ACC112 (cell line): Measurements from ENCODE around the gene LGI2.
"Not testable (repeated sequence)": the region's sequence is repeated elsewhere in the genome, so short reads cannot be mapped to it uniquely, and the experiment has no call there.

Source experiments
- H2AFZ ChIP-seq: fragments of 200-600 bp; sonication (generic); one replicate; pipeline ENCODE4 v1.6.0; 2017; ENCODE audit warnings: antibody characterized with exemption, low read length; ENCODE audit not compliant: unreplicated experiment
- H3K27ac ChIP-seq: fragments of 200-600 bp; sonication (generic); 2 replicates; pipeline ENCODE4 v1.5.1; 2014; ENCODE audit warnings: low read depth, mild to moderate bottlenecking, antibody characterized with exemption, low read length, moderate library complexity
- H3K27me3 ChIP-seq: fragments of 200-600 bp; sonication (generic); 2 replicates; pipeline ENCODE4 v1.6.1; 2014; ENCODE audit warnings: mild to moderate bottlenecking, antibody characterized with exemption, low read length, moderate library complexity, mixed read lengths; ENCODE audit not compliant: insufficient read depth
- H3K36me3 ChIP-seq: fragments of 200-600 bp; sonication (generic); 2 replicates; pipeline ENCODE4 v1.6.1; 2016; ENCODE audit warnings: mild to moderate bottlenecking, antibody characterized with exemption, low read length, moderate library complexity, mixed read lengths; ENCODE audit not compliant: insufficient read depth
- H3K4me1 ChIP-seq: fragments of 200-600 bp; sonication (generic); one replicate; pipeline ENCODE4 v1.6.1; 2016; ENCODE audit warnings: low read length, mixed read lengths; ENCODE audit not compliant: insufficient read depth, unreplicated experiment, control insufficient read depth
- H3K4me3 ChIP-seq: fragments of 200-600 bp; sonication (generic); 2 replicates; pipeline ENCODE4 v1.5.1; 2014; ENCODE audit warnings: mild to moderate bottlenecking, low read depth, low read length
- H3K79me2 ChIP-seq: fragments of 200-600 bp; sonication (generic); one replicate; pipeline ENCODE4 v1.6.0; 2016; ENCODE audit warnings: low read length; ENCODE audit not compliant: control insufficient read depth, unreplicated experiment, insufficient read depth

The LGI2 gene

DNA sequence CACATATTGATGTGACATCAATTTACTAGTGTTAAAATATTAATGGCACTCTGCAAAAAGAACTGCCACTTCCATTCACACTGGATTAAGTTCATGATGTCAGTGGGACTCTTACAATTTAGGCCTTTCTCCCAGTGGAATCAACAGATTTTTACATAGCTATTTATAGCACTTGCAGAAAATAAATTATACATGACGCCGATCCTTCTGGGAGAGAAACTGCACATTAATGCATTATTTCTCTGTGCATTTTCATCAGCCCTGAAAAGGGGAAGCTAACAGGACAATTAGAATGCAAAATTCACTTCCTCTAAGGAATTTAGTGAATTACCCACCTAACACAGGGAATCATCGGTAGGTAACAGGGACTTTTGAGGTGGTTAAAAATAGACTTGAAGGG lies 15.7 kb downstream of the LGI2 start:
- Histone ChIP-seq H3K79me2 (no peaks in the 10 kb centered on the region), H3K27ac (no peak overlapping the region), H3K4me1 (no peaks in the 10 kb centered on the region), H3K36me3 (no peaks in the 10 kb centered on the region), H3K4me3 (no peak overlapping the region), H2AFZ (no peak overlapping the region), H3K27me3 (peaks cover 35% of the 10 kb centered on the region)

- H3K36me3 ChIP-seq, H3K4me1 ChIP-seq, H3K4me3 ChIP-seq, H3K79me2 ChIP-seq, H2AFZ ChIP-seq, H3K27ac ChIP-seq: not testable (repeated sequence)
- peaks cover 35% of the 10 kb centered on the region for H3K27me3 ChIP-seq
Measured at GRCh38 chr4:25014662-25014983, 16.1 kb downstream of the LGI2 start.

- no peaks in the 10 kb centered on the region for H3K4me1 ChIP-seq
- H3K27me3 ChIP-seq: peaks cover 37% of the 10 kb centered on the region
- no peak overlapping the region for H3K4me3 ChIP-seq
- no peak overlapping the region for H3K27ac ChIP-seq
- no peaks in the 10 kb centered on the region for H3K79me2 ChIP-seq
- no peaks in the 10 kb centered on the region for H3K36me3 ChIP-seq
- H2AFZ ChIP-seq: no peak overlapping the region
Measured at GRCh38 chr4:25013756-25014661, 16.7 kb downstream of the LGI2 start.

DNA sequence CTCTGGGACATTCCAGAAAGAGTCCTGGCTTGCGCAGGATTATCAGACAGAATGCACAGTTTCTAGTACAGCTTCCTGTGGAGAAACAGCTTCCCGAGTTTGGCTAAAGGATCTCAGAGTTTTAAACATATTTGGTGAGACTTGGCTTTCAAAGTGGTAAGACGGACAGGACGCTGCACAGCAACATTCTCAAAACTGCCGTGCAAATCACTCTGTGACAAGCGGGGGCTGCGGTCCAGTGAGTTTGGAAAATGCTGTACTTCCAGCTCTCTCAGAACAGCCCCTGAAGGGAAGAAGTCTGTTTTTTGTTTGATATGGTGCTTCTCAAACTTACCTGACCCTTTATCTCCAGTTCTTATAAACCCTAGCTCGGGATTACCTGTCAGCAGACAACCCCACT lies 18.1 kb downstream of the LGI2 start:
- peaks cover 44% of the 10 kb centered on the region for H3K27me3 ChIP-seq
- no peaks in the 10 kb centered on the region for H3K79me2 ChIP-seq
- H2AFZ ChIP-seq: no peak overlapping the region
- no peaks in the 10 kb centered on the region for H3K4me1 ChIP-seq
- H3K27ac ChIP-seq: no peak overlapping the region
- H3K36me3 ChIP-seq: no peaks in the 10 kb centered on the region
- no peak overlapping the region for H3K4me3 ChIP-seq

DNA sequence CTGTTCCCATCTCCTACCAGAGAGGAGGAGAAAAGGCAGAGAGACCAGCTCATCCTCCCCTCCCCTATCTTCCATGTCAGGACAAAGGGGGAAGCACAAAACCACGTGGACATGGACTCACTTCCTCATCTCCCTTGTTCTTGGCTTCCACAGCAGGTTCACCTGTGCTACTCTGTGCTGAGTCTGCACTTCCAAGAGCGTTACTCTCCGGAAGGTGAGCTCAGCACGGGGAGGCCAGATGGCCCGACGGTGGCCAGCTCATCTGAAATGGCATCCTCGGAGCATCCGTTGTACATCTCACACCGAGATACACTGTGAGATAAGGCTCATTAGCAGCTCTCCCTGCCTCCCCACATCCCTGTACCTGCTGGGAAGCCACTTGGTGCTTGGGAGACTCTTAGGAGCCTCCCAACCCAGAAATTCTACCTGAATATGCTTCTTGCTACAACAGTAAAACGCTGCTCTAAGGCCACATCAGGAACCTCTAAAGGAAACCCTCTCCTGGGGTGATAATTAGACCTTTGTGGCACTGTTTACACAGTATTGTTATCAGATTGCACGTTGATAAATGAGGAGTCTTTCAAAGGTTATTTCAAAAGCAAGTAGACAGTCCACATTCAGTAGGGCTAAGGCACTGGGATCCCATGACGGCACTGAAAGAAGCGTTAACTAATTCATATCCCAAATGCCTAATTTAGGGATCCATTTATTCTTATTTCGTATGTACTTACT lies 19.4 kb downstream of the LGI2 start:
- no peak overlapping the region for H2AFZ ChIP-seq

GRCh38 chr4:25007598-25007997 lies 23.1 kb downstream of the LGI2 start:
- no peak overlapping the region for H3K4me3 ChIP-seq
- H3K27ac ChIP-seq: no peak overlapping the region
- no peaks in the 10 kb centered on the region for H3K36me3 ChIP-seq
- peaks cover 59% of the 10 kb centered on the region for H3K27me3 ChIP-seq
- H3K4me1 ChIP-seq: no peaks in the 10 kb centered on the region
- H2AFZ ChIP-seq: no peak overlapping the region
- no peaks in the 10 kb centered on the region for H3K79me2 ChIP-seq

More for the DNA sequence above, 19.4 kb downstream of the LGI2 start:
- no peaks in the 10 kb centered on the region for H3K4me1 ChIP-seq
- peaks cover 54% of the 10 kb centered on the region for H3K27me3 ChIP-seq
- no peak overlapping the region for H3K4me3 ChIP-seq
- no peaks in the 10 kb centered on the region for H3K36me3 ChIP-seq
- H3K79me2 ChIP-seq: no peaks in the 10 kb centered on the region
- H3K27ac ChIP-seq: no peak overlapping the region

DNA sequence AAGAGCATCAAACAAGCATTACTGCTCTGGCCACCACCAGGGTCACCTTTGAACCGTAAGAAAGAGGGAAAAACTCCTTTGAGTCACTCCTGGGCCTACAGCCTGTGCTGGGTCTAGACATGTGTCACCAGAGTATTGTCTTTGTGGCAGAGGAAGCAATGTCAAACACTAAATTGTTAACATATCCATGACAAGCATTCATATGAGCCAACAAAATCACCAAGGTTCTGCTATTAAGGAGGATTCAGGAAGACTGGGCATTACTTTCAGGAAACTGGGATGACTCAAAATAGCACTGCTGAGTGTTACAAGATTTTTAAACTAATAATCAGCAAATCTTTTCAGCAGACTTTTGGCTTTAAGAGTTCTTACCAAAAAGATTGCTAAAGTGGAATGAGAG lies 28.1 kb downstream of the LGI2 start:
- H3K4me1 ChIP-seq: no peaks in the 10 kb centered on the region
- peaks cover 72% of the 10 kb centered on the region for H3K27me3 ChIP-seq
- no peaks in the 10 kb centered on the region for H3K36me3 ChIP-seq
- no peak overlapping the region for H3K4me3 ChIP-seq
- H3K79me2 ChIP-seq: no peaks in the 10 kb centered on the region
- H2AFZ ChIP-seq: no peak overlapping the region
- no peak overlapping the region for H3K27ac ChIP-seq

- H3K27me3 ChIP-seq: peaks cover 74% of the 10 kb centered on the region
- H2AFZ ChIP-seq: no peak overlapping the region
- H3K36me3 ChIP-seq: no peaks in the 10 kb centered on the region
- no peaks in the 10 kb centered on the region for H3K4me1 ChIP-seq
- H3K4me3 ChIP-seq: no peak overlapping the region
- no peaks in the 10 kb centered on the region for H3K79me2 ChIP-seq
- H3K27ac ChIP-seq: no peak overlapping the region
Measured at GRCh38 chr4:25001509-25001908, 29.2 kb downstream of the LGI2 start.

GRCh38 chr4:25000639-25001038 lies 30.1 kb downstream of the LGI2 start:
- no peaks in the 10 kb centered on the region for H3K79me2 ChIP-seq
- no peaks in the 10 kb centered on the region for H3K36me3 ChIP-seq
- no peak overlapping the region for H2AFZ ChIP-seq
- H3K27ac ChIP-seq: no peak overlapping the region
- no peak overlapping the region for H3K4me3 ChIP-seq
- peaks cover 72% of the 10 kb centered on the region for H3K27me3 ChIP-seq
- no peaks in the 10 kb centered on the region for H3K4me1 ChIP-seq

DNA sequence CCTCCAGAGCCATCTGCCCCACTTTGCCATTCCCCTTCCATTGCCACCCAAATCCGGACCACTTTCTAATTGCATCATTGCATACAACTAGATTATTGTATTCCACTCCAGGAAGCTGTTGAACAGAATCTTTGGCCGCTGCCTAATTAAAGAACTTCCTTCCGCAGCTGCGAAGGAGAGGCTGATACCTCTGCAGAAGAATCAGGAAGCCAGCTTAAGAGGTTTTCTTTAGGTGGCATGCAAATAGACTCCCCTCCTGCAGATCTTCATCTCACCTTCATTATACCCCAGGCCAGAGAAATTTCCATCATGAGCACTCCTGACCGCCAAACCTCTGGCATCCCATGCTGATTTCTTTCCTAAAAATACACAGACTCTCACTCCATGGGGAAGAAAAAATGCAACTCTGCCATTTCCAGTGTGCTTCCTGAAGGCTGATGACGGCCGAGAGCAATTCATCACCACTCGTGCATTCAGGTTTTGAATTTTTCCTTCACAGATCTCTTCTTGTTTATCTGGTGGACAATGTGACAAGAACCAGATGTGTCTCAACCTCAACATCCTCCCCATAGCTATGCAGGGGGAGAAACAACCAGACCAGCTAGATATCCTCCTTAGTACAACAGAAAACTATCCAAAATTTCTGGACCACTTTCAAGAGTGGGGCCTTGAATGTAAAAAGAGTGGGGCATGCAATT lies 31.2 kb downstream of the LGI2 start:
- Histone ChIP-seq H3K79me2 (no peaks in the 10 kb centered on the region), H2AFZ (no peak overlapping the region)

More for the DNA sequence above, 31.2 kb downstream of the LGI2 start:
- H3K36me3 ChIP-seq: no peaks in the 10 kb centered on the region
- peaks cover 66% of the 10 kb centered on the region for H3K27me3 ChIP-seq
- no peak overlapping the region for H3K4me3 ChIP-seq
- no peaks in the 10 kb centered on the region for H3K4me1 ChIP-seq
- no peak overlapping the region for H3K27ac ChIP-seq
